Stimulated activated CD8-positive, alpha-beta memory T cell treated with anti-CD3 and anti-CD28 coated beads, Interleukin-12 subunit alpha, Interleukin-12 subunit beta, amount 100 ng/mL, for 24 hours (primary cell): Measurements from ENCODE around the gene CYBRD1.

Experiments used
- DNase-seq: peaks from one replicate; pipeline ENCODE4 v3.0.0-alpha.2; 2020; ENCODE audit errors: extremely low read depth

Gene CYBRD1

GRCh38 chr2:171602352-171602751 lies 80.1 kb downstream of the CYBRD1 start:
- DNase-seq: no peak
